Measurements from ENCODE around the gene DES. TPM values are rescaled to one million over a fixed set of nuclear protein-coding genes. Genes with fewer than 3 reads are reported as not detected.

Gene DES
- total RNA-seq, 4 donors from 2014 or later: 19,008 to 28,635 (median 23,575) TPM

GRCh38 chr2:219401606-219402005 lies 16.6 kb upstream of the DES start:
- TF ChIP-seq POLR2A (IDR thresholded peaks at IDR 0.05) (no peak), CTCF (IDR thresholded peaks at IDR 0.05 in 4 of 5, conservative IDR thresholded peaks at IDR 0.05 in 1 of 5) (no peak)
- no peaks in the 10 kb centered on the region for H3K9me3 ChIP-seq
- H3K4me1 ChIP-seq: peaks cover 56 to 80% of the 10 kb centered on the region in 2 donors
- ATAC-seq (no peak), DNase-seq (no peak)
- no peak overlapping the region for H3K4me3 ChIP-seq
- intact Hi-C loops (cut with DNase I; ENCODE audit: low total_unique reads): loop anchor here (5.0 kb wide), 1 partner anchor 241 kb away; no protein-coding TSS in a partner anchor
- no peaks in the 10 kb centered on the region for H3K36me3 ChIP-seq
- peak overlapping the region; percentile 23 to 99 (median 95) for H3K27ac ChIP-seq
- H3K27me3 ChIP-seq: no peaks in the 10 kb centered on the region
- in situ Hi-C loops (cut with MboI; ENCODE audit: low sequenced_read_pairs in 4 of 4): loop anchor here (5.0 to 10.0 kb wide), 3 partner anchors 53 to 131 kb away; no protein-coding TSS in a partner anchor

DNA sequence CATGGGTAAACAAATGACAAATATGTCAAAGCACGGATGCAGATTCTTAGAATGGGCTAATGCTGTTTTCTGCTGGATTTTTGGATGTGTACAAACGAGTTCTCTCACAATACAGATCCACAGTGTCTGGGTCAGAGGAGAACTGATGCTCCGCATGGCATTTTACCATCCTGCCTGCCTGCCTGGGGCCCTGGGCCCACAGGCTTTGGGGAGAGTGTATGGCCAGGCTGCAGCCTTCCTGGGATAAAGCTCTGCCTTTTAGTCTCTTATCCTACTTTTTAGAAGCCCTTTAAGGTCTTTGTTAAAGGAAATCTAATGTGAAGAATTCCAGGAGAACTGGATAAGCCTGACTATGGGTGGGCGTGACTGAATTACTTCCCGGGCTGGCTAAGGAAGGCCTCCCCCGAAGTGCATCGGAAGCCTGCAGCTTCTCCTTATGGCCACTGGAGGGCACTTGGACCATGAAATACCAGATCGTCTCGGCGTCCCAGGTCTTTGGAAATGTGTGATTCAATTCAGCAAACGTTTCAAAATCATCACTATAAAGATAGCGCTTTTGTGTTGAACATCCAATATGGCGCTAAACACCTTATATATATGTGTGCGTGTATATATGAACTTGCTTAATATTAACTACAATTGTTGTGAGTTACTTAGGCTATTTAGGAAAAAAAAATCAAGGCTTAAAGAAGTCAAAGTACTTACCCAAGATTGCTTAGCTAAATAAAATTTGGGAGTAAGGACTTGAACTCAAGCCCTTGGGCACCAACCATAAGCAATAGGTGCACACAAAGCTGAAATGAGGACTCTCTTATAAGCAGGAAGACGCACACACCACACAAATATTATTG lies 15.3 kb upstream of the DES start:
- TF ChIP-seq POLR2A (IDR thresholded peaks at IDR 0.05) (no peak), CTCF (IDR thresholded peaks at IDR 0.05 in 4 of 5, conservative IDR thresholded peaks at IDR 0.05 in 1 of 5) (peak; percentile 91 to 94 (median 93))
- intact Hi-C loops (cut with DNase I; ENCODE audit: low total_unique reads) (loop anchor here (1.0 to 5.0 kb wide), 2 partner anchors 127 to 239 kb away; no protein-coding TSS in a partner anchor), in situ Hi-C loops (cut with MboI; ENCODE audit: low sequenced_read_pairs in 4 of 4) (loop anchor here (5.0 to 10.0 kb wide), 3 partner anchors 52 to 129 kb away; no protein-coding TSS in a partner anchor)

DNA sequence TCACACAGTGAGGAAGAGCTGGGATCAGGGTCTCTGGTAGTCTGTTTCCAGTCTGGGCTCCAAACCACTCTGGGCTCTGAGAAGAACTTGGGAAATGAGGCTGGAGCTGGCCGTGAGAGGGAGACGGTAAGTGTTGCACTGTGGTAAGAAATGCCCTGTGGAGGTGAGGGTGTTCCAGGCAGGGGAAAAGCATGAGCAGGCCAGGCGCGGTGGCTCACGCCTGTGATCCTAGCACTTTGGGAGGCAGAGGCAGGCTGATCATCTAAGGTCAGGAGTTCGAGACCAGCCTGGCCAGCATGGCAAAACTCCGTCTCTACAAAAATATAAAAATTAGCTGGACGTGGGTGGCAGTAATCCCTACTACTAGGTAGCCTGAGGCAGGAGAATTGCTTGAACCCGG lies 14.3 kb upstream of the DES start:
- H3K4me3 ChIP-seq: peak overlapping the region in 1 of 4 donors; percentile 47

More for the DNA sequence above, 15.3 kb upstream of the DES start:
- ATAC-seq (peak; percentile 6 to 18), DNase-seq (peak; percentile 61 to 79)
- Histone ChIP-seq H3K4me1 (peaks cover 50 to 83% of the 10 kb centered on the region in 2 donors), H3K4me3 (no peak overlapping the region), H3K9me3 (no peaks in the 10 kb centered on the region), H3K36me3 (no peaks in the 10 kb centered on the region), H3K27ac (peak overlapping the region; percentile 92 to 99 (median 98)), H3K27me3 (no peaks in the 10 kb centered on the region)

More for the DNA sequence above, 14.3 kb upstream of the DES start:
- Histone ChIP-seq H3K27me3 (no peaks in the 10 kb centered on the region), H3K4me1 (peaks cover 41 to 75% of the 10 kb centered on the region in 2 donors), H3K27ac (peak overlapping the region; percentile 92 to 99 (median 98)), H3K36me3 (no peaks in the 10 kb centered on the region), H3K9me3 (no peaks in the 10 kb centered on the region)
- TF ChIP-seq POLR2A (IDR thresholded peaks at IDR 0.05) (no peak), CTCF (IDR thresholded peaks at IDR 0.05 in 4 of 5, conservative IDR thresholded peaks at IDR 0.05 in 1 of 5) (no peak)
- intact Hi-C loops (cut with DNase I; ENCODE audit: low total_unique reads) (loop anchor here (1.0 to 5.0 kb wide), 3 partner anchors 94 to 238 kb away; partner anchors contain the start of gene GMPPA), in situ Hi-C loops (cut with MboI; ENCODE audit: low sequenced_read_pairs in 4 of 4) (loop anchor here (5.0 to 10.0 kb wide), 3 partner anchors 51 to 128 kb away; no protein-coding TSS in a partner anchor)
- ATAC-seq (no peak), DNase-seq (no peak)

All from gastrocnemius medialis (tissue), 4 donors.